Activated naive CD4-positive, alpha-beta T cell treated with anti-CD3 and anti-CD28 coated beads, Interleukin-2, amount 10 ng/mL, durations not matched to agents 7 days and 5 days (primary cell): ENCODE measurements around the gene TNFSF13B.
A peak's percentile ranks its signal among the peaks of the same experiment; 100 is the strongest.
"Not testable (repeated sequence)": the region's sequence is repeated elsewhere in the genome, so short reads cannot be mapped to it uniquely, and the experiment has no call there.

Source experiments
- CTCF ChIA-PET: fragments of 350-600 bp; sonication (Branson Sonifier 250); formaldehyde crosslinking; loops from one replicate; lab custom pipeline; 2021; ENCODE audit warnings: antibody characterized with exemption; lab: Charles Lee
- DNase-seq: peaks from one replicate; pipeline ENCODE4 v3.0.0-alpha.2; 2020
- H3K27ac Mint-ChIP-seq: one replicate; pipeline ENCODE4 v1.8.0; 2021; ENCODE audit warnings: mild to moderate bottlenecking, moderate library complexity, mixed read lengths
- H3K27me3 Mint-ChIP-seq: one replicate; pipeline ENCODE4 v1.8.0; 2021; ENCODE audit warnings: mild to moderate bottlenecking, mixed read lengths
- H3K36me3 Mint-ChIP-seq: one replicate; pipeline ENCODE4 v1.8.0; 2021; ENCODE audit warnings: mixed read lengths
- H3K4me1 Mint-ChIP-seq: one replicate; pipeline ENCODE4 v1.8.0; 2021; ENCODE audit warnings: mixed read lengths
- H3K4me3 Mint-ChIP-seq: one replicate; pipeline ENCODE4 v1.8.0; 2021; ENCODE audit warnings: mild to moderate bottlenecking, moderate library complexity, mixed read lengths
- H3K9me3 Mint-ChIP-seq: one replicate; pipeline ENCODE4 v1.8.0; 2021; ENCODE audit warnings: mixed read lengths

The TNFSF13B gene

GRCh38 chr13:108269601-108270328, at the start of gene TNFSF13B:
Gene TNFSF13B (plus strand): TSS chr13:108269718. CDS start chr13:108269896, 178 bp downstream.
- Mint-ChIP-seq H3K9me3 (peaks cover 3% of the 10 kb centered on the region), H3K36me3 (peaks cover 8% of the 10 kb centered on the region), H3K4me3 (peak within 1 kb of the TSS; percentile 84), H3K27ac (peak within 1 kb of the TSS; percentile 88), H3K4me1 (peaks cover 63% of the 10 kb centered on the region), H3K27me3 (no peaks in the 10 kb centered on the region)
- peak; percentile 70 for DNase-seq
- CTCF ChIA-PET, result interaction anchor here (0.7 to 1.5 kb wide), 5 partner anchors 43 to 623 kb away, joined by 3 to 4 read pairs (median 3); no protein-coding TSS in a partner anchor

- no peak for DNase-seq
- Mint-ChIP-seq H3K36me3 (peaks cover 7% of the 10 kb centered on the region), H3K4me1 (peaks cover 53% of the 10 kb centered on the region)
Observed at GRCh38 chr13:108220041-108220440, 49.5 kb upstream of the TNFSF13B start.

GRCh38 chr13:108223687-108224503, 45.6 kb upstream of the TNFSF13B start:
- no peaks in the 10 kb centered on the region for H3K27me3 Mint-ChIP-seq
- H3K4me1 Mint-ChIP-seq, result peaks cover 58% of the 10 kb centered on the region
- H3K27ac Mint-ChIP-seq, result peak overlapping the region; percentile 68
- no peak overlapping the region for H3K4me3 Mint-ChIP-seq
- CTCF ChIA-PET, result interaction anchor here (1.0 to 1.1 kb wide), 3 partner anchors 8 to 671 kb away, joined by 3 to 6 read pairs (median 4); no protein-coding TSS in a partner anchor
- DNase-seq, result no peak
- peaks cover 6% of the 10 kb centered on the region for H3K36me3 Mint-ChIP-seq
- H3K9me3 Mint-ChIP-seq, result no peaks in the 10 kb centered on the region

More at GRCh38 chr13:108220041-108220440, 49.5 kb upstream of the TNFSF13B start:
- H3K9me3 Mint-ChIP-seq, result no peaks in the 10 kb centered on the region
- peak overlapping the region; percentile 93 for H3K4me3 Mint-ChIP-seq
- CTCF ChIA-PET, result interaction anchor here (1.0 to 2.1 kb wide), 2 partner anchors 42 to 51 kb away, joined by 3 to 8 read pairs; no protein-coding TSS in a partner anchor
- peaks cover 5% of the 10 kb centered on the region for H3K27me3 Mint-ChIP-seq
- H3K27ac Mint-ChIP-seq, result peak overlapping the region; percentile 75

- Mint-ChIP-seq H3K4me1 (peaks cover 42% of the 10 kb centered on the region), H3K27me3 (no peaks in the 10 kb centered on the region), H3K36me3 (peaks cover 15% of the 10 kb centered on the region), H3K4me3 (no peak overlapping the region), H3K27ac (no peak overlapping the region), H3K9me3 (no peaks in the 10 kb centered on the region)
- CTCF ChIA-PET, result interaction anchor here (1.2 kb wide), 1 partner anchor 44 kb away, joined by 4 read pairs; the partner anchor contains the start of gene TNFSF13B
- DNase-seq, result no peak
Observed at GRCh38 chr13:108225440-108225839, 44.1 kb upstream of the TNFSF13B start.

GRCh38 chr13:108226184-108226583, 43.3 kb upstream of the TNFSF13B start:
- CTCF ChIA-PET, result interaction anchor here (1.0 to 1.2 kb wide), 2 partner anchors 44 to 116 kb away, joined by 3 to 4 read pairs; partner anchors contain the start of gene TNFSF13B
- DNase-seq, result no peak
- Mint-ChIP-seq H3K27ac (no peak overlapping the region), H3K9me3 (no peaks in the 10 kb centered on the region), H3K4me1 (peaks cover 37% of the 10 kb centered on the region), H3K4me3 (no peak overlapping the region), H3K27me3 (no peaks in the 10 kb centered on the region), H3K36me3 (peaks cover 14% of the 10 kb centered on the region)

- no peaks in the 10 kb centered on the region for H3K27me3 Mint-ChIP-seq
- H3K4me1 Mint-ChIP-seq, result peaks cover 31% of the 10 kb centered on the region
- peaks cover 17% of the 10 kb centered on the region for H3K36me3 Mint-ChIP-seq
- CTCF ChIA-PET, result interaction anchor here (0.6 kb wide), 2 partner anchors 42 to 656 kb away, joined by 3 read pairs; no protein-coding TSS in a partner anchor
- H3K27ac Mint-ChIP-seq, result no peak overlapping the region
- DNase-seq, result peak; percentile 37
- no peaks in the 10 kb centered on the region for H3K9me3 Mint-ChIP-seq
- no peak overlapping the region for H3K4me3 Mint-ChIP-seq
Observed at GRCh38 chr13:108227651-108228272, 41.8 kb upstream of the TNFSF13B start.

- CTCF ChIA-PET, result no interaction called here
- Mint-ChIP-seq H3K4me1 (peaks cover 22% of the 10 kb centered on the region), H3K27ac (no peak overlapping the region)
Observed at GRCh38 chr13:108230377-108230776, 39.1 kb upstream of the TNFSF13B start.

GRCh38 chr13:108249150-108249549, 20.4 kb upstream of the TNFSF13B start:
- H3K27me3 Mint-ChIP-seq, result no peaks in the 10 kb centered on the region
- no peaks in the 10 kb centered on the region for H3K4me1 Mint-ChIP-seq
- H3K27ac Mint-ChIP-seq, result no peak overlapping the region
- CTCF ChIA-PET, result no interaction called here
- DNase-seq, result no peak
- H3K9me3 Mint-ChIP-seq, result peaks cover 15% of the 10 kb centered on the region
- H3K36me3 Mint-ChIP-seq, result peaks cover 1% of the 10 kb centered on the region
- no peak overlapping the region for H3K4me3 Mint-ChIP-seq

More at GRCh38 chr13:108230377-108230776, 39.1 kb upstream of the TNFSF13B start:
- H3K27me3 Mint-ChIP-seq, result no peaks in the 10 kb centered on the region
- H3K36me3 Mint-ChIP-seq, result peaks cover 23% of the 10 kb centered on the region
- no peaks in the 10 kb centered on the region for H3K9me3 Mint-ChIP-seq
- H3K4me3 Mint-ChIP-seq, result no peak overlapping the region
- no peak for DNase-seq

- DNase-seq, result no peak
- no peaks in the 10 kb centered on the region for H3K4me1 Mint-ChIP-seq
- H3K9me3 Mint-ChIP-seq, result no peaks in the 10 kb centered on the region
- CTCF ChIA-PET, result no interaction called here
- H3K36me3 Mint-ChIP-seq, result no peaks in the 10 kb centered on the region
- H3K27ac Mint-ChIP-seq, result no peak overlapping the region
- H3K4me3 Mint-ChIP-seq, result no peak overlapping the region
- no peaks in the 10 kb centered on the region for H3K27me3 Mint-ChIP-seq
Observed at GRCh38 chr13:108257248-108257647, 12.3 kb upstream of the TNFSF13B start.

GRCh38 chr13:108263621-108264355, 5.7 kb upstream of the TNFSF13B start:
- no peak overlapping the region for H3K27ac Mint-ChIP-seq
- CTCF ChIA-PET, result no interaction called here
- peaks cover 31% of the 10 kb centered on the region for H3K4me1 Mint-ChIP-seq
- H3K9me3 Mint-ChIP-seq, result peaks cover 3% of the 10 kb centered on the region
- DNase-seq, result no peak
- peaks cover 9% of the 10 kb centered on the region for H3K36me3 Mint-ChIP-seq
- no peaks in the 10 kb centered on the region for H3K27me3 Mint-ChIP-seq
- H3K4me3 Mint-ChIP-seq, result no peak overlapping the region

- Mint-ChIP-seq H3K9me3 (peaks cover 3% of the 10 kb centered on the region), H3K4me1 (peaks cover 50% of the 10 kb centered on the region), H3K27me3 (no peaks in the 10 kb centered on the region), H3K27ac (peak overlapping the region; percentile 8), H3K4me3 (peak overlapping the region; percentile 47), H3K36me3 (peaks cover 9% of the 10 kb centered on the region)
- no peak for DNase-seq
- CTCF ChIA-PET, result no interaction called here
Observed at GRCh38 chr13:108266321-108266990, 3.1 kb upstream of the TNFSF13B start.

- Mint-ChIP-seq H3K27me3 (no peaks in the 10 kb centered on the region), H3K4me1 (peaks cover 55% of the 10 kb centered on the region), H3K36me3 (peaks cover 9% of the 10 kb centered on the region), H3K4me3 (no peak overlapping the region), H3K9me3 (peaks cover 3% of the 10 kb centered on the region), H3K27ac (peak overlapping the region; percentile 42)
- no peak for DNase-seq
- CTCF ChIA-PET, result no interaction called here
Observed at GRCh38 chr13:108267347-108267746, 2.2 kb upstream of the TNFSF13B start.

- not testable (repeated sequence) for H3K9me3 Mint-ChIP-seq, DNase-seq, H3K27me3 Mint-ChIP-seq, H3K4me3 Mint-ChIP-seq, H3K36me3 Mint-ChIP-seq
- CTCF ChIA-PET, result interaction anchor here (1.5 kb wide), 1 partner anchor 625 kb away, joined by 3 read pairs; no protein-coding TSS in a partner anchor
- Mint-ChIP-seq H3K27ac (peak overlapping the region; percentile 42), H3K4me1 (peaks cover 58% of the 10 kb centered on the region)
Observed at GRCh38 chr13:108267855-108268254, 1.7 kb upstream of the TNFSF13B start.
